Inferior parietal cortex (tissue), 1 donor: ENCODE results near the gene SPC25.
"Not testable (repeated sequence)": the region's sequence is repeated elsewhere in the genome, so short reads cannot be mapped to it uniquely, and the experiment has no call there.

Experiments
- DNase-seq: peaks from one replicate; pipeline ENCODE4 v3.0.0-alpha.2; 2016; ENCODE audit errors: extremely low spot score

The SPC25 gene

GRCh38 chr2:168890006-168890782, at the start of gene SPC25:
TSS of gene SPC25 (minus strand) at chr2:168890430. CDS start at chr2:168889519, 911 bp downstream.
- peak; percentile 95 for DNase-seq

GRCh38 chr2:168939918-168940317, 49.7 kb upstream of the SPC25 start:
- no peak for DNase-seq

- no peak for DNase-seq
These were observed 48.8 kb upstream of the SPC25 start for GRCh38 chr2:168939061-168939460.

GRCh38 chr2:168935810-168936581, 45.8 kb upstream of the SPC25 start:
- DNase-seq, result peak; percentile 24

GRCh38 chr2:168934826-168935225, 44.6 kb upstream of the SPC25 start:
- no peak for DNase-seq

GRCh38 chr2:168932174-168932573, 41.9 kb upstream of the SPC25 start:
- not testable (repeated sequence) for DNase-seq

GRCh38 chr2:168930242-168930641, 40.0 kb upstream of the SPC25 start:
- no peak for DNase-seq

GRCh38 chr2:168929031-168929430, 38.8 kb upstream of the SPC25 start:
- DNase-seq, result no peak

- no peak for DNase-seq
These were observed 38.0 kb upstream of the SPC25 start for GRCh38 chr2:168928113-168928831.

- no peak for DNase-seq
These were observed 36.6 kb upstream of the SPC25 start for GRCh38 chr2:168926621-168927386.

GRCh38 chr2:168920504-168921157, 30.4 kb upstream of the SPC25 start:
- peak; percentile 39 for DNase-seq

GRCh38 chr2:168916331-168916675, 26.1 kb upstream of the SPC25 start:
- no peak for DNase-seq

- DNase-seq, result no peak
These were observed 25.5 kb upstream of the SPC25 start for GRCh38 chr2:168915441-168916330.

- no peak for DNase-seq
These were observed 23.3 kb upstream of the SPC25 start for GRCh38 chr2:168913495-168913894.

- DNase-seq, result peak; percentile 53
These were observed 22.7 kb upstream of the SPC25 start for GRCh38 chr2:168912901-168913369.

- DNase-seq, result peak; percentile 50
These were observed 22.2 kb upstream of the SPC25 start for GRCh38 chr2:168912466-168912865.

GRCh38 chr2:168910330-168910729, 20.1 kb upstream of the SPC25 start:
- DNase-seq, result no peak

- DNase-seq, result no peak
These were observed 17.9 kb upstream of the SPC25 start for GRCh38 chr2:168907940-168908662.

GRCh38 chr2:168904358-168904757, 14.1 kb upstream of the SPC25 start:
- no peak for DNase-seq
